K562 (cell line): ENCODE results near the gene QRICH1. TPM values are rescaled to one million over a fixed set of nuclear protein-coding genes. Genes with fewer than 3 reads are reported as not detected.
A peak's percentile ranks its signal among the peaks of the same experiment; 100 is the strongest.

Experiments
- ATAC-seq: fragments of 200-7000 bp; cut with Tn5 transposase; 3 replicates; pipeline ENCODE4 v1.9.1; 2020; ENCODE audit warnings: moderate library complexity
- BruUV-seq: library from RNA; stranded (reverse); fragments of 400-500 nt; replicated peaks from 2 replicates; lab custom pipeline; 2021; lab: Mats Ljungman, UMichigan
- CTCF ChIA-PET: fragments of 300-600 bp; formaldehyde crosslinking; extraction: SDS; loops from one replicate; lab custom pipeline; 2021; ENCODE audit warnings: low intra/inter-chr PET ratio; lab: Yijun Ruan, JAX
- POLR2A ChIA-PET: fragments of 300-600, 350-650 bp; sonication (Branson Sonifier 250); formaldehyde crosslinking; extraction: SDS; loops from one replicate; lab custom pipeline; 2021; ENCODE audit warnings: antibody characterized with exemption, inconsistent platforms; lab: Yijun Ruan, JAX
- DNase-seq, 4 experiments: peaks; one replicate each; pipeline versions ENCODE4 v3.0.0 to v3.0.0-alpha.2; 2011 to 2018; ENCODE audit warnings: low spot score in 3 of 4, mixed read lengths in 3 of 4; ENCODE audit errors: extremely low read depth in 1 of 4
- FAIRE-seq: peaks from 2 replicates; lab custom pipeline; 2011; peaks lifted over from hg19 to GRCh38; lab: Jason Lieb, UNC
- H2AFZ ChIP-seq: 2 replicates; pipeline ENCODE4 v1.6.0; 2011; ENCODE audit warnings: low read depth, low read length, control low read depth, inconsistent platforms
- H3K27ac ChIP-seq: fragments of 200-600 bp; 3 replicates; pipeline ENCODE4 v1.8.0; 2011; ENCODE audit warnings: low read depth, mild to moderate bottlenecking, control low read depth, inconsistent platforms, low read length, moderate library complexity, mixed read lengths; ENCODE audit errors: extremely low read depth
- H3K27me3 ChIP-seq, 2 experiments: fragments of 300-600 bp in 1 of 2; 2 replicates in 1 of 2; 3 replicates in 1 of 2; pipeline versions ENCODE4 v1.6.0 to v1.8.0; 2011; ENCODE audit warnings: inconsistent platforms in 2 of 2, low read length in 2 of 2, mild to moderate bottlenecking in 1 of 2, mixed read lengths in 1 of 2, moderate library complexity in 1 of 2; ENCODE audit not compliant: control insufficient read depth in 2 of 2, insufficient read depth in 2 of 2
- H3K36me3 ChIP-seq: fragments of 300-600 bp; 3 replicates; pipeline ENCODE4 v1.8.0; 2011; ENCODE audit warnings: mild to moderate bottlenecking, low read length, inconsistent platforms; ENCODE audit not compliant: control insufficient read depth, insufficient read depth
- H3K4me1 ChIP-seq, 2 experiments: fragments of 200-600 bp in 1 of 2; replicated peaks in 1 of 2; 2 replicates in 1 of 2; 3 replicates in 1 of 2; pipeline versions ENCODE4 v1.5.1 to v1.8.0; 2011; ENCODE audit warnings: inconsistent platforms in 2 of 2, low read length in 2 of 2, mild to moderate bottlenecking in 1 of 2, mixed read lengths in 1 of 2, moderate library complexity in 1 of 2; ENCODE audit not compliant: control insufficient read depth in 2 of 2, insufficient read depth in 2 of 2
- H3K4me2 ChIP-seq: 2 replicates; pipeline ENCODE4 v1.6.1; 2011; ENCODE audit warnings: low read length, control low read depth, inconsistent platforms, mixed read lengths; ENCODE audit not compliant: insufficient read depth
- H3K4me3 ChIP-seq: fragments of 200-600 bp; sonication (generic), shearing (Covaris generic); 2 replicates; pipeline ENCODE4 v1.5.1; 2016; ENCODE audit warnings: control low read depth, inconsistent platforms
- H3K79me2 ChIP-seq: fragments of 200-600 bp; 3 replicates; pipeline ENCODE4 v1.8.0; 2011; ENCODE audit warnings: low read length, inconsistent platforms; ENCODE audit not compliant: control insufficient read depth, insufficient read depth
- H3K9ac ChIP-seq, 2 experiments: 2 replicates each; pipeline versions ENCODE4 v1.6.0 to v1.6.1; 2011; ENCODE audit warnings: low read depth in 2 of 2, low read length in 2 of 2, control low read depth in 1 of 2, inconsistent platforms in 1 of 2, mild to moderate bottlenecking in 1 of 2, mixed read lengths in 1 of 2; ENCODE audit not compliant: insufficient read depth in 1 of 2
- H3K9me1 ChIP-seq: one replicate; pipeline ENCODE4 v1.6.0; 2011; ENCODE audit warnings: inconsistent platforms, mild to moderate bottlenecking, low read length, moderate library complexity; ENCODE audit not compliant: control insufficient read depth, insufficient read depth
- H3K9me3 ChIP-seq: replicated peaks from 2 replicates; pipeline ENCODE4 v1.5.1; 2011; ENCODE audit warnings: low read depth, low read length, inconsistent platforms; ENCODE audit not compliant: control insufficient read depth, insufficient read depth
- H4K20me1 ChIP-seq: replicated peaks from 2 replicates; pipeline ENCODE4 v1.6.1; 2011; ENCODE audit warnings: low read length, inconsistent platforms, mixed read lengths; ENCODE audit not compliant: control insufficient read depth, insufficient read depth
- C11orf30 ChIP-seq: fragments of 450-650 bp; IDR thresholded peaks from 2 replicates; pipeline ENCODE4 v1.6.1; 2016; ENCODE audit warnings: low read depth, mild to moderate bottlenecking
- CBX1 ChIP-seq: sonication (generic); IDR thresholded peaks from 2 replicates; pipeline ENCODE4 v1.6.1; 2016; ENCODE audit warnings: antibody characterized with exemption, low read depth, mild to moderate bottlenecking
- CCAR2 ChIP-seq: fragments of 200-400 bp; formaldehyde crosslinking; IDR thresholded peaks from 2 replicates; pipeline ENCODE4 v1.6.1; 2017; ENCODE audit warnings: mild to moderate bottlenecking, low read depth, low read length
- CHD2 ChIP-seq: IDR thresholded peaks from 2 replicates; pipeline ENCODE4 v1.6.1; 2011; ENCODE audit warnings: low read depth, low read length
- ELF2 ChIP-seq: fragments of 250-450 bp; sonication (Bioruptor Pico); IDR thresholded peaks from 2 replicates; pipeline ENCODE4 v1.5.0; 2021; ENCODE audit warnings: mild to moderate bottlenecking
- FOS ChIP-seq: IDR thresholded peaks from 3 replicates; pipeline ENCODE4 v1.6.1; 2011; ENCODE audit not compliant: insufficient read length; ENCODE audit errors: extremely low read depth
- FOSL1 ChIP-seq: fragments of 200-800 bp; sonication (Bioruptor generic); conservative IDR thresholded peaks from 2 replicates; pipeline ENCODE4 v1.6.1; 2016; ENCODE audit warnings: missing genetic modification characterization, missing compliant biosample characterization
- GTF2A2 ChIP-seq: IDR thresholded peaks from 2 replicates; pipeline ENCODE4 v1.6.1; 2016; ENCODE audit warnings: mild to moderate bottlenecking, missing genetic modification characterization, missing compliant biosample characterization
- LEF1 ChIP-seq: fragments of 450-650 bp; IDR thresholded peaks from 2 replicates; pipeline ENCODE4 v1.6.1; 2016; ENCODE audit warnings: mild to moderate bottlenecking
- MAFG ChIP-seq: fragments of 450-650 bp; conservative IDR thresholded peaks from 2 replicates; pipeline ENCODE4 v1.6.1; 2016; ENCODE audit warnings: missing genetic modification characterization, missing compliant biosample characterization
- MTF1 ChIP-seq: fragments of 250-450 bp; sonication (Bioruptor Pico); IDR thresholded peaks from 2 replicates; pipeline ENCODE4 v1.9.0; 2021; ENCODE audit warnings: moderate library complexity, mild to moderate bottlenecking, inconsistent platforms, borderline replicate concordance
- PHF20 ChIP-seq: fragments of 450-650 bp; IDR thresholded peaks from 2 replicates; pipeline ENCODE4 v1.6.1; 2018; ENCODE audit not compliant: partially characterized antibody
- POLR2A ChIP-seq: fragments of 450-650 bp; conservative IDR thresholded peaks from 2 replicates; pipeline ENCODE4 v1.6.1; 2016
- POLR2AphosphoS5 ChIP-seq: IDR thresholded peaks from 2 replicates; pipeline ENCODE4 v1.6.1; 2011; ENCODE audit warnings: mild to moderate bottlenecking, low read depth, low read length, moderate library complexity; ENCODE audit not compliant: control insufficient read depth, insufficient read depth
- TSC22D4 ChIP-seq: fragments of 450-650 bp; IDR thresholded peaks from 2 replicates; pipeline ENCODE4 v1.6.1; 2016; ENCODE audit warnings: missing genetic modification characterization, missing biosample characterization, control low read depth
- ZFP36 ChIP-seq: fragments of 150-350 bp; IDR thresholded peaks from 2 replicates; pipeline ENCODE4 v1.6.1; 2018; ENCODE audit warnings: low read length, low read depth; ENCODE audit not compliant: partially characterized antibody
- ZKSCAN3 ChIP-seq: fragments of 250-450 bp; sonication (Bioruptor Pico); IDR thresholded peaks from 2 replicates; pipeline ENCODE4 v1.4.0; 2020
- ZNF316 ChIP-seq: fragments of 450-650 bp; IDR thresholded peaks from 2 replicates; pipeline ENCODE4 v1.6.1; 2016
- ZNF696 ChIP-seq: fragments of 250-450 bp; sonication (Bioruptor Pico); conservative IDR thresholded peaks from 2 replicates; pipeline ENCODE4 v1.4.0; 2020; ENCODE audit warnings: mild to moderate bottlenecking, moderate library complexity
- WGBS: fragments of 100-300 bp; shearing (Covaris generic); methylation state at CpG from one replicate; pipeline ENCODE4 v1.1.6; 2016; ENCODE audit warnings: low coverage, mixed read lengths; ENCODE audit not compliant: insufficient coverage; ENCODE audit errors: missing lambda C conversion rate; 5-methylcytosine and 5-hydroxymethylcytosine counted together
- in situ Hi-C: fragments of 300-500 bp; cut with MboI; formaldehyde crosslinking; loops from 4 replicates; pipeline ENCODE4 v1.15.0; 2018; ENCODE audit warnings: inconsistent platforms, mixed read lengths
- intact Hi-C: fragments of 100-400 bp; cut with micrococcal nuclease; formaldehyde crosslinking; loops from 2 replicates; pipeline ENCODE4 v1.14.2; 2022
- polyA plus RNA-seq, 8 experiments: library from polyadenylated mRNA; depleted of rRNA in 4 of 8; stranded (reverse) in 5 of 8; unstranded in 3 of 8; fragments of >200 nt; fragmentation: Nextera tagmentation in 2 of 8; fragmentation: Illumina TruSeq in 1 of 8; extraction: Ambion mirVana in 2 of 8; extraction: Trizol in 1 of 8; gene quantifications; 2 replicates each; pipeline versions ENCODE4 v1.2.1 to v1.2.3, GENCODE V29; 2011 to 2014; ENCODE audit warnings: inconsistent platforms in 1 of 8, missing spikeins in 1 of 8
- total RNA-seq, 7 experiments: library from RNA; depleted of rRNA in 6 of 7; stranded (reverse); fragments of >200 nt in 6 of 7; fragmentation: Illumina TruSeq in 2 of 7; extraction: Trizol in 2 of 7; gene quantifications; 2 replicates each; pipeline versions ENCODE4 v1.2.1 to v1.2.3, GENCODE V29; 2011 to 2021; ENCODE audit warnings: low replicate concordance in 1 of 7

QRICH1 gene
- total and polyA plus RNA-seq, 9 of the 15 experiments (the other 6 are each of a cell fraction or from before 2014, with no cell fraction given), result 20.1 to 99.2 (median 56.7) TPM

- Histone ChIP-seq H3K27ac (no peak overlapping the region), H3K79me2 (no peaks in the 10 kb centered on the region), H3K36me3 (peaks cover 45% of the 10 kb centered on the region; the same call in 2 of the 3 replicates), H3K9ac (no peak overlapping the region), H3K9me1 (no peaks in the 10 kb centered on the region), H3K27me3 (no peaks in the 10 kb centered on the region)
- intact Hi-C loops, result loop anchor here (5.0 kb wide), 1 partner anchor 171 kb away; no protein-coding TSS in a partner anchor
- CTCF ChIA-PET, result no interaction called here
- 84% methylated on average over 7 of the region's 7 CpGs for WGBS
- no TSS peak for BruUV-seq
- TF ChIP-seq POLR2AphosphoS5, result peak; percentile 24; the same call in 1 of the 2 replicates
- no peak for TF ChIP-seq CHD2
- no peak for TF ChIP-seq ZFP36
- TF ChIP-seq POLR2A, result peak; percentile 40; the same call in 1 of the 2 replicates
- TF ChIP-seq, all 486 proteins: peak for 2
- DNase-seq (no peak), ATAC-seq (no peak), FAIRE-seq (no peak)
- in situ Hi-C loops, result no loop called here
- Histone ChIP-seq H3K4me1 (peaks cover 9 to 21% of the 10 kb centered on the region in 2 experiments), H3K4me3 (no peak overlapping the region), H3K4me2 (no peak overlapping the region), H2AFZ (no peak overlapping the region), H4K20me1 (no peaks in the 10 kb centered on the region), H3K9me3 (no peaks in the 10 kb centered on the region)
- POLR2A ChIA-PET, result interaction anchor here (0.5 to 2.0 kb wide), 3 partner anchors 12 to 135 kb away, joined by 3 to 5 read pairs (median 4); partner anchors contain the start of gene USP19
These were observed 108.0 kb downstream of the QRICH1 start for GRCh38 chr3:48985831-48986376.

GRCh38 chr3:48984663-48985062, 109.2 kb downstream of the QRICH1 start:
- DNase-seq (no peak), FAIRE-seq (no peak)
- H3K4me2 ChIP-seq, result no peak overlapping the region
- H3K79me2 ChIP-seq, result no peaks in the 10 kb centered on the region
- CTCF ChIA-PET, result no interaction called here
- in situ Hi-C loops, result no loop called here
- peaks cover 53% of the 10 kb centered on the region; the same call in 2 of the 3 replicates for H3K36me3 ChIP-seq
- H3K27me3 ChIP-seq, result no peaks in the 10 kb centered on the region
- no peaks in the 10 kb centered on the region for H4K20me1 ChIP-seq
- intact Hi-C loops, result loop anchor here (5.0 kb wide), 1 partner anchor 173 kb away; no protein-coding TSS in a partner anchor
- POLR2A ChIA-PET, result interaction anchor here (0.6 to 1.1 kb wide), 3 partner anchors 11 to 110 kb away, joined by 3 to 5 read pairs (median 4); partner anchors contain the start of gene WDR6
- no peaks in the 10 kb centered on the region for H3K9me1 ChIP-seq
- no peak for TF ChIP-seq LEF1
- TF ChIP-seq C11orf30, result peak; percentile 45
- TF ChIP-seq ZNF696, result no peak
- peak; percentile 60 for TF ChIP-seq FOSL1 (tag)
- TF ChIP-seq FOS, result no peak
- TF ChIP-seq PHF20, result no peak
- TF ChIP-seq CCAR2, result no peak
- no peak for TF ChIP-seq GTF2A2
- TF ChIP-seq MTF1 (CRISPR knock-in tag), result no peak
- TF ChIP-seq TSC22D4, result no peak
- peak; percentile 20; the same call in 1 of the 2 replicates for TF ChIP-seq ZNF316
- TF ChIP-seq ZKSCAN3 (CRISPR knock-in tag), result no peak
- no peak for TF ChIP-seq CBX1
- no peak for TF ChIP-seq ELF2
- TF ChIP-seq MAFG (tag), result 0 out of 2 replicates have a peak, but pooled peaks have one; percentile 12
- TF ChIP-seq, all 486 proteins: peak for 4
- H3K9ac ChIP-seq, result no peak overlapping the region
- no peak for ATAC-seq
- peaks cover 7 to 9% of the 10 kb centered on the region in 2 experiments for H3K4me1 ChIP-seq
- no peak overlapping the region for H3K4me3 ChIP-seq
- no peaks in the 10 kb centered on the region for H3K9me3 ChIP-seq
- BruUV-seq, result no TSS peak
- H3K27ac ChIP-seq, result no peak overlapping the region
- H2AFZ ChIP-seq, result no peak overlapping the region
